Measurements from ENCODE around the gene SRSF3. TPM values are rescaled to one million over a fixed set of nuclear protein-coding genes. Genes with fewer than 3 reads are reported as not detected.
A peak's percentile ranks its signal among the peaks of the same experiment; 100 is the strongest.

SRSF3 gene
- total and polyA plus RNA-seq, 4 donors, result 145 to 267 (median 237) TPM

DNA sequence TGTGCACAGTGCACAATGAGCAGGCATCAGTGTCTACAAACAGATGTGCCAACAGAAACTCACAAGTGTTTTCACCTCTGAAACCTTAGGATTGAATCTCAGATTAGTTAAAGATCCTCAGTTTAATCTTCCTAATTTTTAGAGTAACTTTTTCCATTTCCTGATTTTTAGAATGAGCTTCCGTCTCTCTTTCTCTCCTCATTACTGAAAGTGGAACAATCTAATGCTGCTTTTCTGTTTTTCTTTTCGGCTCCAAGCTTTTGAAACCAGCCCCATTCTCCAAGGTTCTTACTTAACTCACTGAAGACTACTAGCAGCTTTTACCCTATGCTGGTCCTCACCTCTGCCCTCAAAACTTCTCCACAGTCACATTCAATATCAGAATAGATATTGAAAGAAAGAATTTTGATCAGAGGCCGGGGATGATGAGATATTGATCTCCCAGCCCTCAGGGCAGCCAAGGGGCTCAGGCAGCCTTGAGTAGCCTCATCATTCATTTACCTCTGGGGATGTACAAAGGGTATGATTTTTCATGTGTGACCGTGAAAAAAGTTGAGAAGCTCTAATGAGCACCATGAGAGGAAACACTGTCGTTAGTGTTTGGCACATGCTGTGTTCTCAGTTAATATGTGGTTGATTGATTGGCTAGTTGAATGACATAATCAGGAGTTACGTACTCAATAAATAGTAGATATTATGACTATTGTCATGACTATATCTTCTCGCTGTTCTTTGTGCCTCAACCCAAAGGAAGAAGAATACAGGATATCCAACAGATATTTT lies 35.0 kb upstream of the SRSF3 start:
- Histone ChIP-seq H3K4me1 (ENCODE audit: control insufficient read depth in 5 of 5, insufficient read depth in 5 of 5, low read length in 5 of 5) (no peaks in the 10 kb centered on the region), H3K27me3 (ENCODE audit: control insufficient read depth in 3 of 3, insufficient read depth in 3 of 3, low read length in 2 of 3) (no peaks in the 10 kb centered on the region), H3K27ac (ENCODE audit: low read depth in 1 of 2, low read length in 1 of 2) (no peak overlapping the region), H3K36me3 (ENCODE audit: control insufficient read depth in 4 of 4, insufficient read depth in 4 of 4, low read length in 4 of 4) (no peaks in the 10 kb centered on the region), H3K9me3 (ENCODE audit: control insufficient read depth in 4 of 4, insufficient read depth in 3 of 4, low read length in 3 of 4) (no peaks in the 10 kb centered on the region), H3K4me3 (no peak overlapping the region), H3K9ac (ENCODE audit: insufficient read depth in 1 of 2, low read length in 2 of 2) (no peak overlapping the region)
- TF ChIP-seq, protein P1, sequence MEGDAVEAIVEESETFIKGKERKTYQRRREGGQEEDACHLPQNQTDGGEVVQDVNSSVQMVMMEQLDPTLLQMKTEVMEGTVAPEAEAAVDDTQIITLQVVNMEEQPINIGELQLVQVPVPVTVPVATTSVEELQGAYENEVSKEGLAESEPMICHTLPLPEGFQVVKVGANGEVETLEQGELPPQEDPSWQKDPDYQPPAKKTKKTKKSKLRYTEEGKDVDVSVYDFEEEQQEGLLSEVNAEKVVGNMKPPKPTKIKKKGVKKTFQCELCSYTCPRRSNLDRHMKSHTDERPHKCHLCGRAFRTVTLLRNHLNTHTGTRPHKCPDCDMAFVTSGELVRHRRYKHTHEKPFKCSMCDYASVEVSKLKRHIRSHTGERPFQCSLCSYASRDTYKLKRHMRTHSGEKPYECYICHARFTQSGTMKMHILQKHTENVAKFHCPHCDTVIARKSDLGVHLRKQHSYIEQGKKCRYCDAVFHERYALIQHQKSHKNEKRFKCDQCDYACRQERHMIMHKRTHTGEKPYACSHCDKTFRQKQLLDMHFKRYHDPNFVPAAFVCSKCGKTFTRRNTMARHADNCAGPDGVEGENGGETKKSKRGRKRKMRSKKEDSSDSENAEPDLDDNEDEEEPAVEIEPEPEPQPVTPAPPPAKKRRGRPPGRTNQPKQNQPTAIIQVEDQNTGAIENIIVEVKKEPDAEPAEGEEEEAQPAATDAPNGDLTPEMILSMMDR (IDR thresholded peaks at IDR 0.05; ENCODE audit: control extremely low read depth, extremely low read depth), result no peak
- WGBS, 2 donors, result 78 to 81% methylated on average over 7 of the region's 7 CpGs
- no peak for ATAC-seq (ENCODE audit: insufficient read depth, low FRiP score)
- DNase-seq, result no peak

DNA sequence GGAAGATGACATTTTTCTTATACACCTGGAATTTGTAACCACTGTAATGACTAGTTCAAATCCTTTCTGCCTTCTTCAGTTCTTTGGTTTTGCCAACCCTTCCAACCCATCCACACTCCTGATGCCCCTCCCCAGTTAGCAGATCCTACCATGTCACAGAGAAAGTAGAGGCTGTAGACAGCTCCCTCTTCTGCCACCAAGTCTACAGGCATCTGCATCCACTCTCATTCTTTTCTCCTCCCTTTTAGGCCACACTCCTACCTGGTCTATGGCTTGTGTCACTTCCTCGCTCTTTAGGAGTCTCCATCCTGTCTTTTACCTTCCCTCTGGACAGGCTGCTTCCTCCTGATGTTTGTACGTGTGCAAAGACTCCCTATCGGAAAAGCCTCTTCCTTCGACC lies 33.3 kb upstream of the SRSF3 start:
- H3K27me3 ChIP-seq (ENCODE audit: control insufficient read depth in 3 of 3, insufficient read depth in 3 of 3, low read length in 2 of 3), result no peaks in the 10 kb centered on the region
- ATAC-seq (ENCODE audit: insufficient read depth, low FRiP score) (no peak), DNase-seq (no peak)
- 93 to 97% methylated on average over 4 of the region's 4 CpGs for WGBS, 2 donors
- no peaks in the 10 kb centered on the region for H3K9me3 ChIP-seq (ENCODE audit: control insufficient read depth in 4 of 4, insufficient read depth in 3 of 4, low read length in 3 of 4)
- H3K27ac ChIP-seq (ENCODE audit: low read depth in 1 of 2, low read length in 1 of 2), result no peak overlapping the region
- H3K4me3 ChIP-seq, result no peak overlapping the region
- TF ChIP-seq, protein P1 (IDR thresholded peaks at IDR 0.05; ENCODE audit: control extremely low read depth, extremely low read depth), result no peak
- no peaks in the 10 kb centered on the region for H3K4me1 ChIP-seq (ENCODE audit: control insufficient read depth in 5 of 5, insufficient read depth in 5 of 5, low read length in 5 of 5)
- H3K9ac ChIP-seq (ENCODE audit: insufficient read depth in 1 of 2, low read length in 2 of 2), result no peak overlapping the region
- H3K36me3 ChIP-seq (ENCODE audit: control insufficient read depth in 4 of 4, insufficient read depth in 4 of 4, low read length in 4 of 4), result no peaks in the 10 kb centered on the region

GRCh38 chr6:36563237-36563927 lies 30.8 kb upstream of the SRSF3 start:
- peak in 2 of 3 donors; percentile 8 to 34 for DNase-seq
- no peak overlapping the region for H3K4me3 ChIP-seq
- ATAC-seq (ENCODE audit: insufficient read depth, low FRiP score), result no peak
- TF ChIP-seq, protein P1 (IDR thresholded peaks at IDR 0.05; ENCODE audit: control extremely low read depth, extremely low read depth), result no peak
- H3K9me3 ChIP-seq (ENCODE audit: control insufficient read depth in 4 of 4, insufficient read depth in 3 of 4, low read length in 3 of 4), result no peaks in the 10 kb centered on the region
- 66 to 71% methylated on average over 3 of the region's 3 CpGs for WGBS, 2 donors
- no peaks in the 10 kb centered on the region for H3K4me1 ChIP-seq (ENCODE audit: control insufficient read depth in 5 of 5, insufficient read depth in 5 of 5, low read length in 5 of 5)
- no peaks in the 10 kb centered on the region for H3K36me3 ChIP-seq (ENCODE audit: control insufficient read depth in 4 of 4, insufficient read depth in 4 of 4, low read length in 4 of 4)
- H3K27ac ChIP-seq (ENCODE audit: low read depth in 1 of 2, low read length in 1 of 2), result no peak overlapping the region
- no peaks in the 10 kb centered on the region for H3K27me3 ChIP-seq (ENCODE audit: control insufficient read depth in 3 of 3, insufficient read depth in 3 of 3, low read length in 2 of 3)
- no peak overlapping the region for H3K9ac ChIP-seq (ENCODE audit: insufficient read depth in 1 of 2, low read length in 2 of 2)

All from lung (tissue), 12 donors.